GM23338 (cell line): ENCODE results near the gene KIF2C.

Experiments
- EZH2 ChIP-seq: fragments of 200-600 bp; sonication (generic); IDR thresholded peaks from one replicate; pipeline ENCODE4 v1.8.0; 2017; ENCODE audit warnings: antibody characterized with exemption, mild to moderate bottlenecking, low read depth; ENCODE audit not compliant: unreplicated experiment
- JUNB ChIP-seq: IDR thresholded peaks from one replicate; pipeline ENCODE4 v1.6.1; 2016; ENCODE audit warnings: antibody characterized with exemption; ENCODE audit not compliant: unreplicated experiment
- POLR2AphosphoS5 ChIP-seq: IDR thresholded peaks from 2 replicates; pipeline ENCODE4 v1.6.1; 2016; ENCODE audit warnings: antibody characterized with exemption, low read depth
- TF ChIP-seq, protein P1 (sequence below), 2 experiments: fragments of 200-600 bp in 1 of 2; sonication (generic) in 1 of 2; conservative IDR thresholded peaks; 2 replicates each; pipeline versions ENCODE4 v1.5.1 to v1.6.1; 2016 to 2017; ENCODE audit warnings: antibody characterized with exemption in 2 of 2, low read depth in 2 of 2, mild to moderate bottlenecking in 2 of 2, moderate library complexity in 1 of 2

DNA sequence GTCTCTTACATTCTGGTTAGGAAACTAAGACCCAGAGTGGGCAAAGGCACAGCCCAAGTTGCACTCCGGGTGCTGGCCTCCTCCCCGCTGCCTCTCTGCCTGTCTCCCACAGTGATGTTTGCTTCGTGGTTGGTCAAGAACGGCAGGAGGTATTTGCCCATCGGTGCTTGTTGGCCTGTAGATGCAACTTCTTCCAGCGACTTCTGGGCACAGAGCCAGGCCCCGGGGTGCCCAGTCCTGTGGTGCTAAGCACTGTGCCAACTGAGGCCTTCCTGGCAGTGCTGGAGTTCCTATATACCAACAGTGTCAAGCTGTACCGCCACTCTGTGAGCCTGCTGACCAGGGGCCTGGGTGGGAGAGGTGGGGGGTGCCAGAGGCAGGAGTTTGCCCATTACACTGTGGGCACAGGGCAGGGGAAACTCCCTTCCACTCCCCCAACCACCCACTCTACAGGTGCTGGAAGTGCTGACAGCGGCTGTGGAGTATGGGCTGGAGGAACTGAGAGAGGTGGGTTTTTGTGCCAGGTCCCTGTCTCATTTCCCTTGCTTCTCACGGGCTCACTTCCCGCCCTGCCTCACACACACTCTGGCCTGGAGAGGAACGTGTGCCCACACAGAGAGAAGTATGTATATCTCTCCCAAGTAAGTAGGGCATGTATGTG is 70.6 kb downstream of the KIF2C start:
- TF ChIP-seq, protein P1, sequence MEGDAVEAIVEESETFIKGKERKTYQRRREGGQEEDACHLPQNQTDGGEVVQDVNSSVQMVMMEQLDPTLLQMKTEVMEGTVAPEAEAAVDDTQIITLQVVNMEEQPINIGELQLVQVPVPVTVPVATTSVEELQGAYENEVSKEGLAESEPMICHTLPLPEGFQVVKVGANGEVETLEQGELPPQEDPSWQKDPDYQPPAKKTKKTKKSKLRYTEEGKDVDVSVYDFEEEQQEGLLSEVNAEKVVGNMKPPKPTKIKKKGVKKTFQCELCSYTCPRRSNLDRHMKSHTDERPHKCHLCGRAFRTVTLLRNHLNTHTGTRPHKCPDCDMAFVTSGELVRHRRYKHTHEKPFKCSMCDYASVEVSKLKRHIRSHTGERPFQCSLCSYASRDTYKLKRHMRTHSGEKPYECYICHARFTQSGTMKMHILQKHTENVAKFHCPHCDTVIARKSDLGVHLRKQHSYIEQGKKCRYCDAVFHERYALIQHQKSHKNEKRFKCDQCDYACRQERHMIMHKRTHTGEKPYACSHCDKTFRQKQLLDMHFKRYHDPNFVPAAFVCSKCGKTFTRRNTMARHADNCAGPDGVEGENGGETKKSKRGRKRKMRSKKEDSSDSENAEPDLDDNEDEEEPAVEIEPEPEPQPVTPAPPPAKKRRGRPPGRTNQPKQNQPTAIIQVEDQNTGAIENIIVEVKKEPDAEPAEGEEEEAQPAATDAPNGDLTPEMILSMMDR (conservative IDR thresholded peaks at IDR 0.05; ENCODE audit: low read depth in 2 of 2): no peak
- no peak for TF ChIP-seq EZH2
- TF ChIP-seq JUNB: no peak
- TF ChIP-seq POLR2AphosphoS5: no peak
